Measurements from ENCODE around the gene PRR11.
"Not testable (repeated sequence)": the region's sequence is repeated elsewhere in the genome, so short reads cannot be mapped to it uniquely, and the experiment has no call there.

Gene PRR11

GRCh38 chr17:59152925-59153324, 2.6 kb upstream of the PRR11 start:
- DNase-seq = peak; percentile 26

- DNase-seq = no peak
Measured at GRCh38 chr17:59154292-59154720, 1.2 kb upstream of the PRR11 start.

- DNase-seq = peak; percentile 100
Measured at GRCh38 chr17:59154721-59155438, 666 bp upstream of the PRR11 start, which contains the start of gene SKA2. Gene SKA2, minus strand, starts transcription at chr17:59155186. Its CDS starts 23 bp downstream, at chr17:59155163.

- no peak for DNase-seq
Measured at GRCh38 chr17:59160157-59161025, 4.8 kb downstream of the PRR11 start.

GRCh38 chr17:59161477-59161876, 5.9 kb downstream of the PRR11 start:
- no peak for DNase-seq

- DNase-seq = peak; percentile 76
Measured at GRCh38 chr17:59165933-59166342, 10.4 kb downstream of the PRR11 start.

- no peak for DNase-seq
Measured at GRCh38 chr17:59167571-59168001, 12.0 kb downstream of the PRR11 start.

- no peak for DNase-seq
Measured at GRCh38 chr17:59172436-59173004, 17.0 kb downstream of the PRR11 start.

- no peak for DNase-seq
Measured at GRCh38 chr17:59174671-59175070, 19.1 kb downstream of the PRR11 start.

GRCh38 chr17:59175076-59175475, 19.5 kb downstream of the PRR11 start:
- no peak for DNase-seq

GRCh38 chr17:59178266-59178985, 22.9 kb downstream of the PRR11 start:
- DNase-seq = no peak

- not testable (repeated sequence) for DNase-seq
Measured at GRCh38 chr17:59179601-59180000, 24.1 kb downstream of the PRR11 start.

- DNase-seq = no peak
Measured at GRCh38 chr17:59180626-59181025, 25.1 kb downstream of the PRR11 start.

GRCh38 chr17:59181481-59181880, 25.9 kb downstream of the PRR11 start:
- DNase-seq = no peak

- no peak for DNase-seq
Measured at GRCh38 chr17:59185997-59186396, 30.5 kb downstream of the PRR11 start.

- no peak for DNase-seq
Measured at GRCh38 chr17:59186850-59187249, 31.3 kb downstream of the PRR11 start.

GRCh38 chr17:59190806-59191205, 35.3 kb downstream of the PRR11 start:
- DNase-seq = no peak

- DNase-seq = no peak
Measured at GRCh38 chr17:59193336-59193862, 37.9 kb downstream of the PRR11 start.

GRCh38 chr17:59199398-59199797, 43.9 kb downstream of the PRR11 start:
- DNase-seq = no peak

GRCh38 chr17:59202320-59202719, 46.8 kb downstream of the PRR11 start:
- DNase-seq = no peak

- DNase-seq = no peak
Measured at GRCh38 chr17:59219370-59219769, 63.8 kb downstream of the PRR11 start.

GRCh38 chr17:59219992-59220327, 64.4 kb downstream of the PRR11 start:
- no peak for DNase-seq
